Left colon (tissue), 2 donors: ENCODE results near the gene MDK. TPM values are rescaled to one million over a fixed set of nuclear protein-coding genes. Genes with fewer than 3 reads are reported as not detected.
A peak's percentile ranks its signal among the peaks of the same experiment; 100 is the strongest.

Experiments
- ATAC-seq: fragments of 200-7000 bp; cut with Tn5 transposase; one replicate; pipeline ENCODE4 v1.9.1; 2020; ENCODE audit warnings: mild to moderate bottlenecking, moderate library complexity
- DNase-seq, 2 donors: peaks; one replicate each; pipeline ENCODE4 v3.0.0-alpha.2; 2020
- intact Hi-C, 2 donors: fragments of 100-400 bp; cut with DNase I in 1 of 2; cut with micrococcal nuclease in 1 of 2; formaldehyde crosslinking; loops; one replicate each; pipeline versions ENCODE4 v1.11.2 to v1.14.0; 2022; cut with DNase I, micrococcal nuclease
- long read RNA-seq: library from polyadenylated mRNA; unstranded; transcript quantifications from one replicate; pipeline ENCODE4 v2.0.0, GENCODE V29; 2021
- total RNA-seq, 2 donors: library from RNA; stranded (reverse); fragmentation: NEBNext Ultra II Directional; extraction: Animal tissue kit (Norgen Biotek cat#: 25700); gene quantifications; one replicate each; pipeline ENCODE4 v1.2.1, GENCODE V29; 2021
- donor health status: DM: no; HTN: no; CAD: no.
- donor health status: DM: yes; HTN: yes; CAD: no.

Gene MDK, protein sequence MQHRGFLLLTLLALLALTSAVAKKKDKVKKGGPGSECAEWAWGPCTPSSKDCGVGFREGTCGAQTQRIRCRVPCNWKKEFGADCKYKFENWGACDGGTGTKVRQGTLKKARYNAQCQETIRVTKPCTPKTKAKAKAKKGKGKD
- total RNA-seq, result 100 to 1,000 TPM; 136 to 195 TPM
- long read RNA-seq, transcript MDK-203 (5 exons, 828 nt), result major isoform, 36 of 57 reads
- long read RNA-seq, partial matches to known transcripts, result 8 of 57 reads
- long read RNA-seq, other reads (novel, unspliced or antisense), result 6 of 57 reads

DNA sequence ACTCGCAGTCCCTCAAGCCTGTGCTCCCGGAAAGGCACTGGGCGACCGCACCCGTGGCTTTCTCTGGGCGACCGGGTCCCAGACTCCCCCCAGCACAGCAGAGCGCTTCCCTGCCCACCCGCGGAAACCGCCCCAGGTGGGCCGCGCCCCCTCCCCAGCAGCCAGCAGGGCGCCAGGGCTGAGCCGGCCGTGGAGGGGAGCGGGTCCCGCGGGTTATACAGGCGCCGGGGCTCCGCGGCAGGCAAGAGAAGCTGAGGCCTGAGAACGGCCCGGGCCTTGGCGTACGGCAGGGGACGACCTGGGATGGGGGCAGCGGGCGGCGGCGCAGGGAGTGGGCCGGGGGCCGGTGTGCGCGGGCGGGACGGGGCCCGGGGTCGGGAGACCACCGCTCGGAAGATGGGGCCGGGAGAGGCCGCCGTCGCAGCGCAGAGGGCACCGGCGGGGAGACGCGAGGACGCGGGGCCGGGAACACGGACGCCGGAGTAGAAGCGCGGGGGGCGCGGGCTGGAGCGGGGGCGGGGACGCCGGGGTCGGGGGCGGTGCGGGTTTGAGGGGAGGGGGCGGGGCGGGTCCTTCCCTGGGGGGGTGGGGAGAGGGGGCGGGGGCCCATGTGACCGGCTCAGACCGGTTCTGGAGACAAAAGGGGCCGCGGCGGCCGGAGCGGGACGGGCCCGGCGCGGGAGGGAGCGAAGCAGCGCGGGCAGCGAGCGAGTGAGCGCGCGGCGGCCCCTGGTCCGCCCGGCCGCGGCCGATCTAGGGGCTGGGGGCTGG lies at the start of gene MDK:
Gene MDK, plus strand, starts transcription at position 622 of the 771 bp plus-strand sequence. CDS start 389 bp downstream, outside the sequence.
- intact Hi-C loops, result loop anchor here in 1 of 2 donors (10.0 kb wide), 1 partner anchor 154 kb away; no protein-coding TSS in a partner anchor
- peak in 1 of 2 donors; percentile 46 for DNase-seq
- peak; percentile 19 for ATAC-seq

DNA sequence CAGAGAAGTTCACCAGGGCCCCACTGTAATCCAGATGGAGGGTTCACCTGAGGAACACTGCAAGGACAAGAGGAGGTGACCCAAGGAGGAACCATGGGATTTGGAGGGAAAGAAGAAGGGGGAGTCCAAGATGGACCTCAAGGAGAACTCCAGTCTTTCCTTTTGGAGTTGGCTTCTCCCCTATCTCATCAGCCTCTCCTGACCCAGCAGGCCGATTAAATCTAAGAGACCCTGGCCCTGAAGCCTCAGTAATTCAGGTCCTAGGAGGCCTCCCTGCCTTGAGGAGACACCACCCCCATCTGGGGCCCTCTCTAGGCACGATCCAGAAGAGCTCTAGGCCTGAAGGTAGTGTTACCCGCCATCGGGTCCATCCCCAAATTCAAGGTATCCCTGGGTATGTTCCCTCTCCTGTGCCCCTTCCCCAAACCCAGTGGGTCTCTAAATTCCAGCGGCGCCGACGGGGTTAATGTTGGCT lies 49.3 kb upstream of the MDK start:
- ATAC-seq (no peak), DNase-seq (no peak)
- intact Hi-C loops, result no loop called here

DNA sequence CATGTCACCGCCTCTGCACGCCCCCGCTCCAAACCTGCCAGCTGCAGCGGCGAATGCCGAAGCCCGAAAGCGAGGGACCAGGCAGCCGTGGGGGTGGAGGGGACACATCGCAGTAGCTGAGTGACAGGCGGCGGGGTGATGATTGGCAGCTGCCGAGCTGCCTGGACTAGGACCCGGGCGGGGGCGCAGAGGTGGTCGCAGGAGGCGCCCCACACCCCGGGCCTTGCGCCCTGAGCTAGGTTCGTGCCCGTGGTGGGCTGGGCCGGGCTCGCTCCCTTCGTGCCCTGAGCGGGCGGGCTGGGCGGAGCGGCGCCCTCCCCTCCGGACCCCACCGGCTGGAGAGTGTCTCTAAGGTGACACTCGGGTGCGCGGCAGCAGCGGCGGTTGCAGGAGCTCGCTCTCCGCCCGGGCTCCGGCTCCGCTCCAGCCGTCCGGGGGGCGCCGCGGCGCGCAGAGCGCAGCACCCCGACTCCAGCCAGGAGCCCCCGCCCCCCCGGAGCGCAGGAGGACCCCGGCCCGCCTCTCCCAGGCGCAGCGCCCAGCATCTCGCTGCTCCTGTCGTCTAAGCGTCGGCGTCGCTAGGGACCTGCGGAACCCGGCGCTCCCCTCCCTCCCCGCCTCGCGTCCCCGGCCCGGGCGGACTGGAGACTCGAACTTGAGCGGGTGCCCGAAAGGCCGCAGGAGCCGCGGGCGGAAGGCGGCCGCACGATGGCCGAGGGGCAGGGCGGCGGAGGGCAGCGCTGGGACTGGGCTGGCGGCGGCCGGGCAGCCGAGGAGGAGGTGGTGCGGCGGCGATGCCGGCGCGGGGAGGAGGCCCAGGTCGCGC lies 48.7 kb upstream of the MDK start:
- no peak for DNase-seq

DNA sequence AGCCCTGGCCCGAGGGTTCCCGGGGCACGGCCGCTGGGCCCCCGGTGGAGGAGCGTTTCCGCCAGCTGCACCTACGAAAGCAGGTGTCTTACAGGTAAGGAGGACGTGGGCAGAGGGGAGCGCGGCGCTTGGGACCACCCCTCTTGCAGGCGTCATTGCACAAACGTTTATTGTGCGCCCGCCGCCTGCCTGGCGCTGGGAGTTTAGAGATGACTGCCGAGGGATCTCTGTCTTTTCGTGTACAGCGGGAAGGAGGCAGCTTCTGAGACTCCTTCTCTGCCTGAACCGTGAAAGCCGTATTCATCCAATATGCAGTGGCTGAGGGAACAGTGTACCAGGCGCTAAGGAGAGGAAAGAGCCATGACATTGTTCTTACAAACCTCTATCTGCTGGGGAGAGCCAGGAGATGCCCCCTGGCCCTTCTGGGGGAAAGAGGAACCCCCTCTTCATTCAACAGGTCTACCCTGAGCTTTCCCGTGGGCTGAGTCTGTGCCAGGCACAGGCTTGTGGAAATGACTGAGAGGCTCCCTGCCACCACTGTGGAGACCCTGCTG lies 48.0 kb upstream of the MDK start:
- intact Hi-C loops, result no loop called here
- ATAC-seq (no peak), DNase-seq (no peak)

More for the DNA sequence above, 48.7 kb upstream of the MDK start:
- intact Hi-C loops, result no loop called here
- ATAC-seq, result peak; percentile 62

DNA sequence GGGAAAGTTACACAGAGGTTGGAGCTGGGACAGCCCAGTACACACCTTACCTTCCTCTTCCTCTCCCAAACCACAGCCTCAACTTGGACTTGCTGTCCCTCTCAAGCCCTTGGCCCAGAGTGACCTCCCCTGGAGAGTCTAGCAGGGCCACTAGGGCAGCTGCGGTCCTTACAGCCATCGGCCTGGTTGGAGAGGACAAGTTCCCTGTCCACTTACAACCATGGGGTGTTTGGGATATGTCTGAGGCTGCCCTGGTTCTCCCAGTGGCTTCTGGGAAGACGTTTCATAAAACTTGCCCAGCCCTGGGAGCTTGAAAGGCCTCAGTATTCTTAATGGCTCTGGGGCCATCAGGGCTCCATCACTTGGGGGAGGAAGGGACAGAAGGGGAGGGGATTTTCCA lies 47.3 kb upstream of the MDK start:
- intact Hi-C loops, result no loop called here
- DNase-seq (no peak), ATAC-seq (no peak)

DNA sequence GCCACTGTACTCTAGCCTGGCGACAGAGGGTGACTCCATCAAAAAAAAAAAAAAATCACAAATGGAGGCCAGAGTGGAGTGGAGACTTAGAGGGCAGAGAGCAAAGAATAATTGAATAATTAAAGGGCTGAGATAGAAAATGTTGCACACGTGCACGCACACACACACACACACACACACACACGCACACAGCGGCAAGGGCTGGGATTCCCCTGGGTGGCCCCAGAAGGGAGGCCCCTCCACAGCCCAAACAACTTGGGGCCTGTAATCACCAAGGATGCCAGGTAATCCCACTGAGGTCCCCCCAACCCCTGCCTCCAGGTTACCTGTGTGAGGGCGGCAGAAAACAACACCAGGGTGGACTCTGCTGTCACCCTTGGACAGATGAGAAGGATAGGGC lies 46.2 kb upstream of the MDK start:
- ATAC-seq, result no peak
- no peak for DNase-seq
- intact Hi-C loops, result no loop called here

DNA sequence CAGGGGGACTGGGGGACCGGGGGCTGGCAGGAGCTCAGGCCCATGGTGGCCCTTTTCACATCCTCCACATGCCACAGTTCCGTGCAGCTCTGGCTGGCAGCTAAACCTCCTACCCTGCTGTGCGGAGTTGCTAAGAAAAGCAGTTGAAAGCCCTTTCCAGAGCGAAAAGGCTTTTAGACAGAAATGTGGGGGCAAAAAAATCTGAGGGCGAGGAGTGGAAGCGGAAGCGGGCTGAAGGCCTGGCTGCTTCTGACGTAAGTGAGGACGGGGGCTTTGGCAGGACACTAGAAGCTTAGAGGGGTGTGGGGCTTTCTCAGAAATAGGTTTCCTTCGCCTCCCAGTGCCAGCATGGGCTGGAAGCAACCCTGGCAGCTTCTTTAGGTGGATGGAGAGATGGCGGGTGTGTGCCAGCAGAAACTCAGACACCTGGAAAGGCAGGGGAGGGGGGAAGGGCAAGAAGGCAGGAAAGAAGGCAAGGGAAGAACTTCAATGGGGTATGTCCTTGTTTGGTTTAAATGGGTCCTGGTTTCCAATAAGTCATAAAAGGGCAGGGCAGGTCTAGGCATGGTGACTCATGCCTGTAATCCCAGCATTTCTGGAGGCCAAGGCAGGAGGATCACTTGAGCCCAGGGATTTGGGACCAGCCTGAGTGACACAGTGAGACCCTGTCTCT lies 45.4 kb upstream of the MDK start:
- no peak for DNase-seq
- intact Hi-C loops, result no loop called here
- no peak for ATAC-seq

DNA sequence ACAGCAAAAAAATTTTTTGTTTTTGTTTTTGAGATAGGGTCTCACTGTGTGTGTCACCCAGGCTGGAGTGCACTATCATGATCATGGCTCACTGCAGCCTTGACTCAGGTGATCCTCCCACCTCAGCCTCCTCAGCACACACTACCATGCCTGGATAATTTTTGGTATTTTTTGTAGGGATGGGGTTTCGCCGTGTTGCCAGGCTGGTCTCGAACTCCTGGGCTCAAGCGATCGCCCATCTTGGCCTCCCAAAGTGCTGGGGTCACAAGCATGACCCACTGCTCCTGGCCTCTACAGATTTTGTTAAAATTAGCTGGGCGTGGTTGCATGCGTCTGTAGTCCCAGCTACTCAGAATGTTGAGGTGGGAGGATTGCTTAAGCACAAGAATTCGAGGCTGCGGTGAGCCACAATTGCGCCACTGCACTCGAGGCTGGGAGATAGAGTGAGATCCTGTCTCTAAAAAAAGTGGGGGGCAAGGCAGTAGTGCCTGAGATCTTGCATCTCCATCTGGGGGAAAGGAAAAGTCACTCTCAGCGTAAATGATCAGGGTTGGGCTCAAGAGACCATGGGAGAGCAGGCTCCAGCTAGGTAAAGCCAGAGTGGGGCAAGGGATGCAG lies 44.8 kb upstream of the MDK start:
- DNase-seq, result no peak
- ATAC-seq, result no peak
- intact Hi-C loops, result no loop called here

DNA sequence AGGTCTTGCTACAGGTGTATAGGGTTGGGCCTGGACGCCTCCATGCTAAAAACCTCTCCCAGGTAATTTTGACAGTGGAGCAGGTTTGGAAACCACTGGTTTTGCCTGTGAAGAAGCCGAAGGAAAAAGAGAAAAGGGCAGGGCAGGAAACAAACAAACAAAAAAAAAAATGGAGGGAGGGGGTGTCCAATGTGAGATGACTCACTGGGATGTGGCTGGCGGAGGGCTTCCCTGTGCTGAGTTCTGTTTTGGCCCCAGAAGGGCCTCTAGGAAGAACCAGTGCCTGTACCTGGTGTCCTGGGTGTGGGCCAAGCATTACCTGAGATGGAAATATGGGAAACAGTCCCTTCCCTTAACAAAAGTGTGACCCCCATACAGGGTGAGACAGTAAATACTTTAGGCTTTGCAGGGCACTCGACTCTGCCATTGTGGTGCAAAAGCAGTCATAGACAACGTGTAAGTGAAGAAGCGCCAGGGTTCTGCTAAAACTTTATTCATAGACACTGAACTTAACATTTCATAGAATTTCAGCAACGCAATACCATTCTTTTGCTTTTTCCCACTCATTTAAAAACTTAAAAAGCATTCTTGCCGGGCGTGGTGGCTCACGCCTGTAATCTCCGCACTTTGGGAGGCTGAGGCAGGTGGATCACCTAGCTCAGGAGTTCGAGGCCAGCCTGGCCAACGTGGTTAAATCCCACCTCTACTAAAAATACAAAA lies 43.7 kb upstream of the MDK start:
- no peak for ATAC-seq

DNA sequence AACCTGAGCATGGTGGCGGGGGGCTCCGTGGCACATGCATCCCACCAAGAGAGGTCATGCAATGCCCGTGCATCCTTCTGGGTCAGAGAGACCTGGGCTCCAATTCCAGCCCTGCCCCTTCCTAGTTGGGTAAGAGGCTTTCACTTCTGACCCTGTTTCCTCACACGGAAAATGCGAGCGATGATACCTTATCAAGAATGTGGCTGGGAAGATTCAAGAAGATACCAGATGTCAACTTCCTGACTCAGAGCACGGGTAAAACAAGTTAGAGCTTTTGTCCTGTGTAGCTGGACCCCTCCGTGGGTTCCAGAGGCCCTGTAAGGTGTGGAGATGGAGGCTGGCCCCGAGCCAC lies 42.9 kb upstream of the MDK start:
- DNase-seq, result no peak
- intact Hi-C loops, result no loop called here
- ATAC-seq, result no peak

More for the DNA sequence above, 43.7 kb upstream of the MDK start:
- DNase-seq, result no peak
- intact Hi-C loops, result no loop called here

DNA sequence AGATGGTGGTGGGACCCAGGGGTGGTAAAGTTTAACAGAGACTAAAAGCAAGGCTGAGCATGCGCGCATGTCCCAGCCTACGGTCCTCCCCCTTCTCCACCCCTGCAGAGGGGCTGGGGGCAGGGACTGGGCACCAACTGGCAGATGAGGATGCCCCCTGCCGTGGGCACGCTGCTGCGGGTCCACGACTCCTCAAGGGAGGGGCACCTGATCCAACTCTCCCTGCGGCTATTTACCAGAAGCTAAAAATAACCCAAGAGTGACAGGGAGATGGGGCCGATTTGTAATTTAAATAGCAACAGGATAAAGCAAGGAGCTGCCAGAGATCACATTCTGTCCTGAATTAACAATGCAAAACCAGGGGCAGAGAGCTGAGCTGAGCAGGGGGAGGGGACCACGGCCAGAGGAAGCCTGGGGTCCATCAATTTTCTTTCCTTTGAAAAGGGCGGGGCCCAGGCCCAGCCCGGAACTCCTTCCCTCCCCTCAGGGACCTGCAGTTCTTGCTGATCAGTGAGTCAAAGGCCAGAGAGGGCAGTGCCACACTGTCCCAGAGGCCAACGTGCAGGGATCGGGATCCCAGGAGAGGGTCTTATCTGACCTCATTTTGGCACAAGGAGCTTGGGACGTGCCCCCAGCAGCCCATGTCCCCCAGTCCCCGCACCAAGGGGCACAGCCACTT lies 42.3 kb upstream of the MDK start:
- intact Hi-C loops, result no loop called here
- ATAC-seq (peak; percentile 28), DNase-seq (no peak)

DNA sequence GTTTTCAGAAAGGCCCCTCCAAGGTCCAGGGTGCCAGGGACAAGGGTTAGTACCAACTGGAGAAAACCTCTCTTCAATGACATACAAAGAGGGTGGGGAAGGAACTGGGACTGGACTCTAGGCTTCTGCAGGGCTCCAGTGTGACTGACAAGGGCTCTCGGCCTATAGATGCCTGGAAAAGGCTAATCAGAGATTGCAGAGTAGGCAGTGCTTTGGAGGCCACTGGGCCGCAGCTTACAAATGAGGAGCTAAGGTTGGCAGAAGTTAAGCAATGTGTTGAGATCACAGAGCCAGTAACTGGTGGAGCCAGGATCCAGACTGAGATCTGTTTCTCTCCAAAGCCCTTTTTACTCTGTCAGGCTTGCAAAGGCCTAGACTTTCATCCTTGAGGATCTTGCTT lies 41.7 kb upstream of the MDK start:
- ATAC-seq (no peak), DNase-seq (no peak)
- intact Hi-C loops, result no loop called here

DNA sequence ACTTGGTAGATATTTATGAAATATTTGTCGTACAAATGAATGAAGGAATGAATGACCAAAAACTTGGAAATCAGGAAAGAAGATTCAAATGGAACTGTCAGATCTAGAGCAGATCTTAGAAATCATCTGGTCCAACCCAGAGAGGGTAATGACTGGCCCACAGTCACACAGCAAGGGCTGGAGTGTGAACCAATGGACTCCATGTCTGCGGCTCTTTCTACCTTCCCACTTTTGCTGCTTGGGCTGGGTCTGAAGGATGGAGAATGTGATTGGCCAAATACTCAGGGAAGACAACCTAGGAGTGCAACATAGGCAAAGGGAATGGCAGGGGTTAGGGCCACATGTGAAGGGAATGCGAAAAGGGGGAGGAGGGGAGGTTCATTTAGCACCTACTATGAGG lies 40.0 kb upstream of the MDK start:
- intact Hi-C loops, result no loop called here
- DNase-seq (no peak), ATAC-seq (no peak)

DNA sequence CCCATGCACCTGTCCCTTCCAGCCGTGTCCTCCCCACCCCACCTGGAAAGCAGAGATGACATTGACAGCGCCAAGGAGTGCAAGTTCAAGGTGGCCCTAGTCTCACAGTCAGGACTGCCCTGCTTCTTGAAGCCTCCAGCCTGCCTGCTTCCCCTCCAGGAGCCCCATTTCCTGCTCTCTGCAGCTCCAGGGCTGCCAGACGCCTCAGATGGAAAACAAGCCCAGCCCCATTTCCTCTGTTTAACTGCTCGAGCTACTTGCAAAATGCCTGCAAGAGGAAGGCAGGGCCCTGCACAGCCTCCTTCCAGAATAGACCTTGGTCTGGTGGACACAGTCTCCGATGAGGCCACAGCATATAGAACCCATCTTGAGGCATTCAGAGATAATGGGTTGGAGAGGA lies 39.2 kb upstream of the MDK start:
- DNase-seq, result no peak
- no peak for ATAC-seq
- intact Hi-C loops, result no loop called here

DNA sequence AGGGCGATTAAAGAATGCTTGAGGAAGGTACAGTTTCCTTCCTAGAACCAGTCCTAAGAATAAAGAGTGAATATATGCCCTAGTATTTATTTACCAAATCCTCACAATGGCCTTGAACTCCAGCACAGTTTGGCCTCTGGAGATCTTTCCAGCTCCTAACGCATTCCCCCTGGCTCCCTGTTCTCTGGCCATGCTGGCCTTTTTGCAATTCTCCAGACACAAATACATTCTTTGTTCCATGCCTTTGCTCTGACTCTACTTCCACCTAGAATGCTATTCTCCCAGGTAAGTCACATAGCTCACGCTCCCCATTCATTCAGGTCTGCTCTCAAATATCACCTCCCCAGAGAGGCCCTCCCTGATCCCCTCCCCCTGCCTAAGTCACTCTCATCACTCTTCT lies 37.9 kb upstream of the MDK start:
- ATAC-seq, result no peak
- intact Hi-C loops, result no loop called here
- DNase-seq, result no peak

DNA sequence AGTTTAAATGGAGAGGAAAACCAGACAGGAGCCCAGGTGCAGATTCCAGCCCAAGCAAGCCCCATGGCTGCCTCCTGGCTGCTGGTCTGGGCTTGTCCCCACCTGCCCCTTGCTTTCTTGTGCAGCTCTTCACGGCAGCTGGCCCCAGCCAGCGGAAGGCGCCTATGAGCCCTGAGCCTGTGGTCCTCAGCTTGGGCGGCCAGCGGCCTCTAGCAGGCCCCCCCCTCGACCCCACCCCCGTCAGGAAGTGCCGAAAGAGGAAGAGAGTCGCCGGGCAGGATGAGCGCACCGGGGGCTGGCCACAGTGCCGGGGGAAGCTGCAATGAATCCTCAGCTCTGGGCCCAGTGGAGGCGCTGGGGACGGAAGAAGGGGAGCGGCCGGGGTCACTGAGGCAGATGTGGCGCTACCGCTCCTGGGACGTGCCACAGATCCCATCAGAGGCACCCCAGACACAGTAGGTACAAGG lies 36.3 kb upstream of the MDK start:
- peak in 1 of 2 donors; percentile 52 for DNase-seq
- intact Hi-C loops, result no loop called here
- no peak for ATAC-seq

DNA sequence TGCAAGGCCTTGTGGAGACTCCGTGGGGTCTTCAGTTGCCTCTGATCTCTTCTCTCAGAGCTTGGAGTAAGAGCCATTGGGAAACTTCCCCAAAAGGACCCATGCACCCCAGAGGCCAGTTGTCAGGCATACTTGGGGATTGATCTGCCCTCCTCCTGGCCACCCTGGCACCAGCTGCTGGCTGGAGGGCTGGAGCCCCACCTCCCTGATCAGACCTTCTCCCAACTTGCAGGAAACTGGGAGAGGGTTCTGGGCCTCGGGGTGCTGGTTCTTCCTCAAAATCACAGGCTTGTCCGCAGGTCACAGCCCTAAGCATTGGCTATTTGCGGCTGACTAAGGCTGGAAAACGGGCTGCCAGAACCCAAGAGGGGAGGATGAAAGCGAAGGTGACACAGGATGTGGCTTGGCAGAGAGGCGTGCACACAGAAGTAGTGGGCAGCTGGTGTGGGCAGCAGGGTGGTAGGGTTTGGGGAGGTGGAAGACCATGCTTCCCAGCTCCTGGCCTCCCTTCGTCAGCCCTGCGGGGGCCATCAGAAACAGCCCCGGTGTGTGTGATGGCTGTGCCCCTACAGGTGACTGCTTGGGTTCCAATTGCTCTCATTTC lies 35.5 kb upstream of the MDK start:
- no peak for ATAC-seq

More for the DNA sequence above, 35.5 kb upstream of the MDK start:
- intact Hi-C loops, result no loop called here
- DNase-seq, result no peak
